GM12891 (cell line): Measurements from ENCODE around the gene TSPAN9.

ENCODE experiments used
- DNase-seq: peaks from one replicate; pipeline ENCODE4 v3.0.0; 2011; ENCODE audit warnings: low spot score; ENCODE audit not compliant: insufficient read length
- FAIRE-seq: peaks from 2 replicates; lab custom pipeline; 2011; peaks lifted over from hg19 to GRCh38; lab: Jason Lieb, UNC
- PAX5 ChIP-seq: IDR thresholded peaks from 2 replicates; pipeline ENCODE4 v1.6.1; 2011; ENCODE audit warnings: low read length, moderate library complexity, mild to moderate bottlenecking; ENCODE audit not compliant: insufficient read depth, severe bottlenecking
- POLR2A ChIP-seq: IDR thresholded peaks from 2 replicates; pipeline ENCODE4 v1.6.1; 2011; ENCODE audit warnings: low read depth, low read length, control low read depth
- POLR2AphosphoS5 ChIP-seq: IDR thresholded peaks from 2 replicates; pipeline ENCODE4 v1.6.1; 2011; ENCODE audit warnings: low read depth, low read length, control low read depth
- POU2F2 ChIP-seq: IDR thresholded peaks from 2 replicates; pipeline ENCODE4 v1.6.1; 2011; ENCODE audit warnings: low read depth, mild to moderate bottlenecking, control low read depth, low read length, moderate library complexity
- SPI1 ChIP-seq: IDR thresholded peaks from 2 replicates; pipeline ENCODE4 v1.6.1; 2011; ENCODE audit warnings: low read depth, low read length, control low read depth
- TAF1 ChIP-seq: IDR thresholded peaks from 2 replicates; pipeline ENCODE4 v1.6.1; 2011; ENCODE audit warnings: low read depth, low read length, control low read depth

TSPAN9 gene

GRCh38 chr12:3294481-3294911 lies 217.3 kb downstream of the TSPAN9 start:
- TF ChIP-seq POLR2AphosphoS5 (no peak), POLR2A (no peak), POU2F2 (no peak), PAX5 (no peak), TAF1 (no peak), SPI1 (no peak)
- DNase-seq (no peak), FAIRE-seq (no peak)

DNA sequence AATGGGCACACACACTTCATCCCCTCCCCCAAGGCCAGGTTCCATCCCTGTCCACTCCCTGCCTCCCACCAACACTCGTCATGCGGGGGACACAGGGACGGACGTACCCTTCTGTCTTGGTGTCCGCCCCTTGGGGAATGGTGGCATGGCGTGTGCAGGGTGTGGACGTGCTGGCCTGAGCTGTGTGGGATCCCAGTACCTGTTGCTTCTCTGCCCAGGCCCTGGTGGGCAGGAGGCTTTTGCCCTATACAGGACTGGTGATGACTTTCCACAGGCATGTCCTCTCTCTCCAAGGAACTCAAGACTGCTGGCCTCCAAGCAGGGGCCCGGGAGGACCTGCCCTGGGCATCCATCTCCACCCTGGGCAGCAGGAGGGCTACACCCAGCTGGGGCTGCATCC lies 218.0 kb downstream of the TSPAN9 start:
- TF ChIP-seq POU2F2 (no peak), POLR2A (no peak), SPI1 (no peak), PAX5 (no peak)
- no peak for FAIRE-seq
- no peak for DNase-seq

DNA sequence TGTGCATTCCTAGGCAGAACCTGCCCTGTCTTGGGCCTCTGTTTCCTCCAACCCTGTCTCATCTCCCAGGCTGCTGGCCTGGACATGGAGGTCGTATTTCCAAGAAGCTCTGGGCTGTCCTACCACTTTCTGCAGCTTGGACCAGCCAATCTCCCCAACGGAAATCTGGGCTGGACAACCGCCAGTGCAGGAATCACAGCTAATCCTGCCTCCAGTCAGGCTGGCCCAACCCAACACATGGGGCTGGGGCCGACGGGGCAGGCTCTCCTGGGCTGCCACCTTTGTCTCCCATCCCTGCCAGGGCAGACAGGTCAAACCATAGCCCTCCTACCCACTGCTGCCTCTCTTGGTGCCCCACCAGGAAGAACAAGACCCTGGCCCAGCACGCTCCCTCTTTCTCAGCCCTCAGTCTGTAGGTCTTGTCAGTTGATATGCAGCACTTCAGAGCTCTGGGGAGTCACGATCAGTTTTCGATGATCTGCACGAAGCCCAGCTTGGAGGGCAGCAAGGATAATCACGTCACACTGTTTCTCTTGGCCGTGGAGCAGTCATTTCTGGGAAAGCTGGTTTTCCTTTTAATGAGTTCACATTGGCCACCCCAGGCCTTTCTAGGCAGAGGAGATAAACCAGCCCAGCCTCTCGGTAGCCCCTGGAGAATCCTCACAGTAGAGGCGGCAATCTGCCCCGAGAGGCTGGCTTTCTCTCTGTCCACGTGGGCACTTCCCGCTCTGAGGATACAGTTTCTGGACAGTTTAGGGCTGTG lies 218.6 kb downstream of the TSPAN9 start:
- TF ChIP-seq POLR2AphosphoS5 (no peak), PAX5 (no peak), POLR2A (no peak), TAF1 (no peak), SPI1 (no peak), POU2F2 (no peak)
- FAIRE-seq: no peak

DNA sequence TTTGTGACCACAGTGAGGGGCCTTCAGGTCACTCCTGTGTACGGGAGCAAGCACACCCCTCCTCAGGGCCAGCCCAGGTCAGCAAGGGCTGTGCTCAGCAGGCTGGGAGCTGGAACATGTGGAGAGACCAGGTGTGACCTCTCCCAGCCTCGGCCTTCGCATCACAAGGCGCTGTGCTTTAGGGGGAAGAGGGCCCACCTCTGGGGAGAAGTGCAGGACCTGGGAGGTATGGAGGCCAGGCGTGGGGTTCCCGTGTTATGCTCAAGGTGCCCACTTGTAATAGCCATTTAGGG lies 219.2 kb downstream of the TSPAN9 start:
- DNase-seq (no peak), FAIRE-seq (no peak)
- TF ChIP-seq POLR2A: no peak
- TF ChIP-seq SPI1: no peak
- no peak for TF ChIP-seq POLR2AphosphoS5
- TF ChIP-seq TAF1: no peak
- no peak for TF ChIP-seq POU2F2
- TF ChIP-seq PAX5: no peak

More for the DNA sequence above, 218.6 kb downstream of the TSPAN9 start:
- DNase-seq: no peak

- DNase-seq: no peak
- no peak for FAIRE-seq
- TF ChIP-seq POLR2A: no peak
- TF ChIP-seq POU2F2: no peak
- TF ChIP-seq POLR2AphosphoS5: no peak
- TF ChIP-seq TAF1: no peak
- TF ChIP-seq PAX5: no peak
- TF ChIP-seq SPI1: no peak
Observed at GRCh38 chr12:3298603-3299002, 221.4 kb downstream of the TSPAN9 start.

DNA sequence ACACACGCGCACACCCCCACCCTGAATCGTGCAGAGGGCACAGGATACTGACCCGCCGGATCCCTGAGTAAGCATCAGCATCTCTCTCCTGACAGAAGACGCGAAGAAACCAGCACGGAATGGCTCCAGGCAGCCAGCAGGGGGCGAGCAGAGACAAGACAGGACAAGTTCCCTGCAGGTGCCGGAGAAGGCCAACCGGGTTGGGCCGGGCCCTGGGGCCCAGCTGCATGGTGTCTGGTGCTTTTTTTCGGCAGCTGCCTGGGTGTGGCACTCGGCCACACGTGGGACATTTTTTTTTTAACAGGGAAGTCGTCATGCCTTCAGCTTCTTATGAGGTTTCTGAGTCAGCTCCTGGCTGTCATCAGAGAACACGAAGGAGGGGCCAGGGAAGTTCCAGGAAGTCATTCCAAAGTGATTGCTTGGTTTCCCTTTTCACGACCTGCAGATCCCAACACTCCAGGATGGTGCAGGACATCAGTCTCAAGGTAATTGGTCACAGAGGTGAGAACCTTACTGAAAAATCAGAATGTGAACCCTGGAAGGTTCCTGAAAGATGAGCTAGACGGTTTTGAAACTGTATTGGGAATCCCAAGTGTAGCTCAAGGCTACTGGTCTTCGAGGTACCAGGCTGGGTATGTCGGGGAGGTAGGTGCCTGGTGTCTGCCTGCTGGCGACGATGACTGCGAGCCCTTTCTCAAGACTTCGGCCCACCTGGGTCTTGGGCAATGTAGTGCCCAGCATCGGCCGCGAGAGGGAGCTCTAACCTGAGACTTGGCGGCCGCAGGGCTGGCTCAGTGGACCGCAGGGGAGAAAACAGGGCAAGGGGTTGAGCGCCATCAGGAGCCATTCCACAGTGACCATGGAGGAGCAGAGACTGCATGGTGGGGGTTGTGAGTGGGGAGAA lies 223.0 kb downstream of the TSPAN9 start:
- TF ChIP-seq POLR2A (no peak), PAX5 (no peak), SPI1 (no peak), TAF1 (no peak), POU2F2 (no peak), POLR2AphosphoS5 (no peak)
- peak; percentile 88 for DNase-seq
- FAIRE-seq: peak; percentile 69

GRCh38 chr12:3300833-3301401 lies 223.7 kb downstream of the TSPAN9 start:
- TF ChIP-seq SPI1: no peak
- TF ChIP-seq PAX5: no peak
- TF ChIP-seq POU2F2: no peak
- TF ChIP-seq TAF1: no peak
- TF ChIP-seq POLR2AphosphoS5: no peak
- TF ChIP-seq POLR2A: no peak
- FAIRE-seq (no peak), DNase-seq (no peak)

DNA sequence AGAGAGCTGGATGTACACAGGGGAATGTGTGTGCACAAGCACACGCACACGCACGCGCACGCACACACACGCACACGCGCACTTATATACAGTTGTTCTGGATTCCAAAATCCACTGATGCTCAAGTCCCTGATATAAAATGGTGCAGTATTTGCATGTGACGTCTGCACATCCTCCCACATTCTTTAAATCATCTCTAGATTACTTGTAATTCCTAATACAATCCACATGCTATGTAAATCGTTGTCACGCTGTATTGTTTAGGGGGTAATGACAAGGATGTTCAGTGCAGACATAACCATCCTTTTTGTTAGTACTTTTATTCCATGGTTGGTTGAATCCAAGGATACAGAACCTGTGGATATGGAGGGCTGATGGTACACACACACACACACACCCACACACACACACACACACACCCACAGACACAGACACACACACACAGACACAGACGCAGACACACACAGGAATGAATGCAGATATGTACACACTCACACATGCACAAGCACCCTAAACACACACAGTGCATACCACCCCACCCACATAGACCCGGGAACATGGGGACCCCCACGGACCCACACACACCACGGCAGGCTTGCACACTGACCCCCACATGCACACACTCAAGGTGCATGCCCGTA lies 225.3 kb downstream of the TSPAN9 start:
- TF ChIP-seq POLR2AphosphoS5: no peak
- DNase-seq (no peak), FAIRE-seq (no peak)

DNA sequence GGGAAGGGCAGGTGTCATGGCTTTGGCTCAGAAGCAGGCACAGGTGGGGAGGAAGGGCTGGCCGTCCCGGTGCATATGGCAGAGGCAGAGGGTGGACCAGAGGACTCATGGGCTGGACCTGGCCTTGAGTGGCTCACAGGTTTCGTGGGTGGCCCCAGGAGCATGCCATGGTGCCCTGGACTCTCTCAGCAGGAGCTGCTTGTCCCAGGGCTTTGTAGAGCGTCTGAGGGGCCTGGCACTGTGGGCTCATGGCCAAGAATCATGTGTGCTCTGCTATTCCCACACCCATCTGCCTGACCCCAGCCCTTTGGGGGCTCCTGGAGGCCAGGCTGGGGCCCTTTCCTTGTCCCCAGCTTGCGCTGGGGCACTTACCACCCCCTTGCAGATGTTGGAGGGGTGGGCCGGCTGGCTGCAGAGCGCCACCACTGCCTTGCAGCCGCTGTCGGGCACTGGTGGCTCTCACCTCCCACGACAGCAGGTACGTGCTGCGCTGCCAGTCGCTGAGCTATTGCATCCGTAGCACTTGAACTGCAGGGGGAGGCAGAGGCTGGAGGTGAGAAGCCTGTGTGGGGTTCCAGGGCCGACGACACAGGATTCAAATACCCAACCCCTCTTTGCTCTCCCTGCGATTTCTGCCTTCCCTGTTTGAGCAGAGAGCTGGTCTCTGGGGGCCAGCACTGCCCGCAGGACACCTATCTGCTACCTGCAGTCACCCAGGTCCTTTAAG lies 226.4 kb downstream of the TSPAN9 start:
- DNase-seq (no peak), FAIRE-seq (no peak)
- TF ChIP-seq PAX5: no peak
- TF ChIP-seq POU2F2: no peak
- TF ChIP-seq SPI1: no peak
- no peak for TF ChIP-seq POLR2AphosphoS5
- no peak for TF ChIP-seq POLR2A
- TF ChIP-seq TAF1: no peak
